NCI-H2107 treated with DMSO at 0.1 percent for 48 hours (cell line): Measurements from ENCODE around the gene SYT7.

Experiments
- DNase-seq: peaks from one replicate; lab custom pipeline; 2025; ENCODE audit not compliant: unreplicated experiment; lab: John Stamatoyannopoulos, UW

The SYT7 gene

DNA sequence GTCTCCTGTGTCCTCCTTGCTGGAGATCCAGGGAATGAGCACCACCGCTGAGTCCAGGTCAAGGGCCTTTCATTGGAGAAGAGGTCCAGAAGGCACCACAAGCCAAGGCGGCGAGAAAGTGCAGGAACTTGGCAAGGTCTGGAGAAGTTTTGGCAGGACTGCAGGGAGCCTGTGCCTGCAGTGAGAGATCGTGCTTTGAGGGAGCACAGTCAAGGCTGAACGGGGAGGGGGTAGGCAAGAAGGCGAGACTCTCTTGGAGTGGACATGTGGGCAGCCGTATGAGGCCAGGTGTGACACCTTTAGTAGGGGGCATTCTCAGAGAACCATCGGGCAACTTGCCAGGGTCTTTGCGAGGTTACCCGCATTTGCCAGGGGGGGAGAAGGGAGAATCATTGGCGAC lies 41.9 kb downstream of the SYT7 start:
- no peak for DNase-seq

GRCh38 chr11:61538636-61538961 lies 42.3 kb downstream of the SYT7 start:
- no peak for DNase-seq

DNA sequence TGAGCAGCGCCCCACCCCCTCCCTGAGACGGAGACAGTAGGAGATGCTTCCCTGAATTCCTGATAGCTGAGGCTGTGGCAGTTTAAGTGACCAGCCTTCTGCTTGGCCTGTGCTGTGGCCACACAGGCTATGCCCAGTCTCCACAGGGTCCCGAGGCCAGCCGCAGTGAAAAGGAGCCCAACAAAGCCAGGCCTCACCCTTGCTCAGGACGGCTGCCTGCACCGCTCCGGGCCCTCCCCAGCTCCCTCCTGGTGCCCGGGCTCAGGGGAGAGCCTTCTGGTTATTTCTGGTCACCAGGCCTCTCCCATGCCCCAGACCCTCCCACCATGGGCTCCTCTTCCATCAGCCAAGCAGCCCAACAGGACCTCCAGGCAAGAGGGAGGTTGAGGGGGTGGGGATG lies 43.5 kb downstream of the SYT7 start:
- no peak for DNase-seq

- no peak for DNase-seq
Observed at GRCh38 chr11:61536676-61537270, 44.1 kb downstream of the SYT7 start.

DNA sequence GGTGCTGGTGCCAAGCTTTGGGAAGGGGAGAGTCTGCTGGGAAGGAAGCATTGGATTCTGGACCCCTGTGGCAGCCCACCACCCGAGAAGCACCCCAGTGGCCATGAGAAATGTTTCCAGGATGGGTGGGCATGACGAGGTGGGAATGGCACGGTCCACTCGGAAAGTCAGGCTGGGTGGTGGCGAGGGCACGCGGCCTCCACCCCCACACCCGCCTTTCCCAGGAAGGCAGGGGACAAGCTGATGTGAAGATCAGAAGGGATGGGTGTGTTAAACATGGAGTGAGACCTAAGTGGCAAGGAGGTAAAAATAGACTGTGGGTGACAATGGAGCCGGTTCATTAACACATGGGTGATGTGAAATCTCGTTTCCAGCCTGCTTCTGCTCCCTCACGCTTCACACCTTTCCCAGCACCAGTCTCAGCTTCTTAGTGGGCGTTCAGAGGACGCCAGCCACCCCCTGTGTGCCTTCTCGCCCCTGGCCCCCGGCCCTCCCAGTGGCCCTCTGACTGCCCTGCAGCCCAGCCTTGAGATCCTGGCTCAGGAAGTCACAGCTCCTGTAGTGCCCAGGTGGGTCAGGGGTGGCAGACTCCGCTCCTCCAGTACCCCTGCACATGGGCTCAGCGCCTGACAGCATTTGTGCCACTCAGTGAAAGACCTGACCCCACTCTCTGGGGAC lies 44.7 kb downstream of the SYT7 start:
- no peak for DNase-seq

DNA sequence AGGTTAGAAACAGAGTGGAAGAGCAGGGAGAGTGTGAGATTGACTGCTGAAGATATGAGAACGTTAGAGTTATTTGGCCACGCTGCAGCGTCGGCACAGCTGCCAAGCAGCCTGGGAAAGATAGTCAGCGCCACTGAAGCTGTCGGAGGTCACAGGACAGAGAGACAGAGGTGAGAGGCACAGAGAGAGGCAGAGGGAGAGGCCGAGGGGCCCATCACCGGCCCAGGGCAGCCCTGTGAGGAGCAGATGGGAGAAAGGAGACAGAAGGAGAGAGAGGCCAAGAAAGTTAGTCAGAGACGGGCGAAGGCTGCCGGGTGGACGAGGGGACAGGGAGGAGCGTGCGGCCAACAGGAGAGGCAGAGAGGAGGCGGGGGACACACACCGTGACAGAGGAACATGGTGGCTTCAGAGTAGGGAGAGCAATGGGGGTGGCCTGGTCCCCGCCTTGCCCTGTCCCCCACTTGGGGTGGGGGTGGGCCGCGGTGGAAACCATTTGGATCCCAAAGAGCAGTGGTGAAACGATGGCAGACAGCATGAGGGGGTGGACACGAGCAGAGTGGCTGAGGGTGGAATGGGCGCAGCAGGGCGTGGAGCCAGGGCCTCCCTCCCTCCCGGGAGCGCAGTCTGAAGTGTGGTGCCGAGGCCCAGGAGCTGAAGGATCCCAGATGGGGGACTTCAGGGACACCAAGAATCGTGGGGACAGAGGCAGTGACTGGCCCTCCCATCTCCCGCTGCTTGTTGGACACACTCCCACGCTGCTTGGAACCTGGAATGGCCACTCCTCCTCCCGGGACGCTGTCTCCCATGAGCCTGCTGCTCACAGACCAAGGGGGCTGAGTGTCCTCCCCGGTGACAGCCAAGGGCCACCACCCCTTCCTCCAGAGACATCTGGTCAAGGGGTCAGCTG lies 45.7 kb downstream of the SYT7 start:
- DNase-seq: no peak

- DNase-seq: no peak
Observed at GRCh38 chr11:61534025-61534932, 46.6 kb downstream of the SYT7 start.

GRCh38 chr11:61533401-61533800 lies 47.5 kb downstream of the SYT7 start:
- DNase-seq: no peak

DNA sequence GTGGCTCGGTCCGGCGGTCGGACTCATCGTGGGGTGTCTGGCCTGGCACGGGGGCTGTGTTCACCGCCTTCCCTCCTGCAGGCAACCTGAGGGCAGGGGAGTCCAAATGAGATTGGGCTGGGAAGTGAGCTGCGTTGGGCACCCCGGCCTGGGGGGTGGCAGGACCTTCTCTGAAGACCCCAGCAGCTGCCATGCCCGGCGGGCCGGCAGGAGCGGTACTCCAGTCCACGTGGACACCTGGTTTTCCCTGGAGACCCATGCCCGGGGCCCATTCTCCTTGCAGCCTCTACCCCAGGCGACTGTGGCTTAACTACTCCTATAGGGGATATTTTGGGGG lies 47.9 kb downstream of the SYT7 start:
- DNase-seq: no peak

DNA sequence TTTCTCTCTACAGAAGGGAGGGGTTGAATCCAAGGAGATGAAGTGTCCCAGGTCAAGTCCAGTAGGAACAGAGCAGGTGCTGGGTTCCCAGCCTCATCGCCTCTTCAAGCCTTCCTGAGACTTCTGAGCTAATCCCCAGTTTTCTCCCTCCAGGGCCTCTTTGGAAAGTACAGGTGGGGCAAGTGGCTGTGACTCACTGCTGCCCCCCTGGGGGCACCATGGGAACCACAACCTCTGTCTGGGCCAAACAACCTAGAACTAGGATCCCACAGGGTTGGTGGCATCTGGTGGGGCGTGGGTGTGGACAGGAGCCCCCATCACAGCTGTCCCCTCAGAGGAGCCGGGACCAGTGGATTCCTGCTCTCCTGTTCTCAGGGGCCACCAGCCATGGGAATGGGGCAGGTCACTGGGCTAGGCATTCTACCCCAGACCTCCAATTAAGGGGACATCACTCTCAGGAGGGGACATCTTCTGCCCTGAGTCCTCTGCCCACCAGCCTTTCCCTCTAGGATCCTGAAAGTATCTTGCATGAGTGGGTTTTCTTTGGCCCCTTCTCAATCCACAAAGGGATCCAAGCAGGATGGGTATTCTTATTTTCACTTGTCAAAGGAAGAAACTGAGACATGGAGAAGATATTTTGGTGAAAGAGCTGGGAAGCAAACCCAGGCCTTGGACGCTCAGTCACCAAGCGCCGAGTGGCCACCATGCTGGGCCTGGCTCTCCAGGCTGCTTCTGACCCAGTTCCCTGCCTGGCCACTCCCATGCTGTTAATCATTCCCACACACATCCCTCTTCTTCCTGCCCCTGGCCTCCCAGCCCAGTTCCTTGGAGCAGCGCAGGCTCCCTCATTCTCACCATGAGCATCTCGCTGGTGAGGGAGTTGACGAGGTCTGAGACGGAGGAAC lies 48.5 kb downstream of the SYT7 start:
- DNase-seq: no peak

GRCh38 chr11:61531044-61531443 lies 49.8 kb downstream of the SYT7 start:
- DNase-seq: no peak

- DNase-seq: no peak
Observed at GRCh38 chr11:61529537-61530225, 51.2 kb downstream of the SYT7 start.

DNA sequence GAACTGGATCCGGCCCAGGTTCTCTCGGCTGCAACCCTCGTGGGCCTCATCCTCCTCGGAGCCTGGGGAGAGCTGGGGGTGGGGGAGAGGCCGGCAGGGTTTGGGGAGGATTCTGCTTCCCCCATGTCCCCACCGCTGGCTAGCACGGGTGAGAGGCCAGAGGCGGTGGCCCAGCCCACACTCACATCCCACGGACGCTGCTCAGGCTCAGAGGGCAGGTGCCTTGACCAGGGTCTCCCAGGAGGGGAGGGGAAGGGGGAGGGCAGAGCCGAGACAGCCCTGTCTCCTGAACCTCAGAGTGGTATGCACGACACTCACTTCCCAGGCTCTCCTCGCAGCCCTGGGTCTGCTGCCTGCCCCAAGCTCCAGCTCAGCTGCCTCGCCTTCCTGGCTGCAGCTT lies 52.8 kb downstream of the SYT7 start:
- no peak for DNase-seq

GRCh38 chr11:61526956-61527731 lies 53.7 kb downstream of the SYT7 start:
- no peak for DNase-seq

DNA sequence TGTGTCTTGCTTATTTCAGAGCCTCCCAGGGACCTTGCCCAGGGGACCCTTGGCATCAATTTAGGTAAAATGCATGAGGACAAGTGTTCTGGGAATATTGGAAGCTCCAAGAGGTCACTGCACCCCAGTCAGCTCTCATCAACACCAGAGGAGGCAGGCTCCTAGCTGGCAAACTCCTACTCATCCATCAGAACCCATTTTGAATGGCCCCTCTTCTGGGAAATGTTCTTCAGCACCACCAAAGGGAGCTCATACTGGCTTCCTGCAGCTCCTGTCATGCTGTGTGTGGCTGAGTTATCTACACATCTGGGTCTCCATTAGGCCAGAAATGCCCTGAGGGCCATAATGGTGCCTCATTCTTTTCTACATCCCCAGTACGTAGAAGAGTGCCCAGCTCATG lies 54.6 kb downstream of the SYT7 start:
- DNase-seq: no peak

GRCh38 chr11:61524963-61525587 lies 55.8 kb downstream of the SYT7 start:
- no peak for DNase-seq

- no peak for DNase-seq
Observed at GRCh38 chr11:61524446-61524845, 56.4 kb downstream of the SYT7 start.

DNA sequence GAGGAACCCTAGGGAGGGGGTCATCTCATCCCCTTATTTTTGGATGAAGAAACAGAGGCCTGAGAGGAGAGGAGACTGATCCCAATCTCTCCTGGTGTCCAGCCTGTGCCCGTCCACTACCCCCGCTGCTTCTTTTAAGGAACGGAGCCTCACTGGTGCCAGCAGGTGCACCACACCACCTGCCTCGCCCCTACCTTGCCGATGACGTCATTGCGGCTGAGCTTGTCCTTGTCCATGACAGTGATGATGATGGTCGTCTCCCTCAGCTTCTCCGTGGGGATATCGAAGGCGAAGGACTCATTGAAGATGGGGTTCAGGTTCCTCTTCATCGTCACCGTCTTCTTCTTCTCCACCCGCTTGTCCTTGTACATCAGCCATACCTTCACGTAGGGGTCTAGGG lies 58.0 kb downstream of the SYT7 start:
- no peak for DNase-seq
